KG1 (cell line): ENCODE results near the gene CD247.

ENCODE experiments used
- DNase-seq: peaks from one replicate; lab custom pipeline; 2025; lab: John Stamatoyannopoulos, UW

CD247 gene

GRCh38 chr1:167460836-167461235 lies 57.5 kb downstream of the CD247 start:
- DNase-seq = no peak

DNA sequence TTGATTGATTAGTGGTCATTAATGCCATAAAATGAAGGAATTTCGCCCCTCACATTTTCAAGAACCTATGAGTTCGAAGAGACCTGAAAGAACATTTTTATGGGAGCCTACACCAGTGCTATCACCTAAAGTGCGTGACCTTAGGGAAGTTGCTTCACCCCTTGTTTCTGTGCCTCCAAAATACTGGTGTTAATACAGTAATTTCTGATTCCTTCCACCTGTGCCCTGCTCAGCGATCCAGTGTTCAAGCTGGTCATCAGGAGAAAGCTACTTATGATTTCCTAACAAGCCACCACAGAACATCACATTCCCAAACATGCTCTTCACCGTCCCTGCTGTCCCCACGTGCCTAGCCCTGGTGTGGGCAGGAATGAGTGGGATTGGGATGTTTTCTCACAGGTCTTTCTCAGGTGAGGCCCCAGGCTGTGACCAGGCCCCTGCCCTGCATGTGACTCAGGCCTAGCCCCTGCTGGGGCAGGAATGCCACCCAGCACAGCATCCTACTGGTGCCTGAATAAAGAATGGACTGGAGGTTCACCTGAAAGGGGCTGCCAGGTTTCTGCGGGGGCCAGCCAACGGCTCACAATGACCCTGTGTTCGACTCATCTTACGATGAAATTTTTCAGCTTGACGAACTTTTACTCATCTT lies 60.3 kb downstream of the CD247 start:
- DNase-seq = no peak

GRCh38 chr1:167456926-167457325 lies 61.4 kb downstream of the CD247 start:
- no peak for DNase-seq

GRCh38 chr1:167456524-167456923 lies 61.8 kb downstream of the CD247 start:
- DNase-seq = no peak

- peak; percentile 25 for DNase-seq
Measured at GRCh38 chr1:167455786-167456446, 62.4 kb downstream of the CD247 start.

DNA sequence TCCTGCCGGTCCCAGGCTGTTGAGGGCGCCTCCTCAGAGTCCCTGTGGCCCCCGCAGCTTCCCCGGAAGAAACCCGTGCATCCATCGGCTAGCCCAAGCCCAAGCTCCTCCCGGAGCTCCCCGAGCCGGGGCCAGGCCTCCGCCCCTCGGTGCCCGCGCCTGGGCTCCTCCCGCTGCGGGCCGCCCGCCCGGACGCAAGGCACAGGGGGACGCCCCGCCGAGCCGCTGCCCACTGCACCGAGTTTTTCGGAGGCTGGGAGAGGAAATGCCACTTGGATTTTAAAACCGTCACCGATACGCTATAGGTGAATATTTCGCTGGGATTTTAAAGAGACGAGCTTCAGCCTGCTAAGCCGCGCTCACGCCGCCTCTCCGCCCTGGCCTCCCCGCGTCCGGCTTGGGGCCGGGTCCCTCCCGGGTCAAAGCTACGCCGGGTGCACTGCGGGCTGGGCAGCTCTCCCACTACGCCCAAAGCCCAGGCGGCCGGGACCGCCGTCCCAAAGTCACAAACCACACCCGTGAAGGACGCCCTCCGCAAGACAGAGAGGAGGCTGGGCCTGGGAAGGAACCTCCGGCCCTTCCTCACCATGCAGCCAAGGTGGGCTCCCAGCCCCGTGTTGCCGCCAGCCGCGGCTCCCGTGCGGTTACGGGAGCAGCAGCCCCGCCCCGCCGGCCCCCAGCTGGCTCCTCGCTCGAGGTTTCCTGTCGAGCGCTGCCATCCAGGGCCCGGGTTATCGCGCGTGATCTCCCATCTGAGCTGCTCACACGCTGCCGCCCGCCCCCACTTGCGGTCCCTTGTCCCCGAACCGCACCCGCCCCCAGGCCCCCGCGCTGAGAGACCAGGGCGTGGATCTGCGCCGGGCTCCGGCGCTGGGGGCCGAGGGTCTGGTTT lies 63.2 kb downstream of the CD247 start:
- DNase-seq = peak; percentile 66

DNA sequence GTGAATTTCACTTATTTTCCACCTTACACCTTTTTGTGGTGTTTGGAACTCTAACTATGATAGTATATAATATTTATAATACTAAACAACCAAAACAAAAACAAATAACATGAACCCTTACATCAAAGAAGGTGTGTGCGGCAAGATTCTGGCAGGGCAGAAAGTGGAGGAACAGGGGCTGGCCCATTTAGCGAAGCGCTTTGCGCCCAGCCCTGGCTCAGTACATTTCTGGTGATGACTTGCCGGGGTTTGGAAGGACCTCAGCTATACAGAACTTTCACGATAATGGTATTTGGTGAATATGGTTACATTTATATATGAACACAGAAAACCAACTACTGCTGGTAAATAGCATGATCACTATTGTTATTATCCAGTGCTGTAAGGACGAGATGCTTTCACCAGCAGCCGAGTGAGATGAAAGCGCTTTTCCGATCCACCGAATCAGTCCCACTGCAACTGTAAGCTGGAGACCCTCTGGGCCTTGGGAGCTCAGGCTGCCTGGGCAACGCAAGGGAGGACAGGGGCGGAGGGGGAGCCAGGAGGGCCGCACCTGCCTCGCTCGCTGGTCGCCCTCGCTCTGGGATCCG lies 63.9 kb downstream of the CD247 start:
- peak; percentile 8 for DNase-seq

DNA sequence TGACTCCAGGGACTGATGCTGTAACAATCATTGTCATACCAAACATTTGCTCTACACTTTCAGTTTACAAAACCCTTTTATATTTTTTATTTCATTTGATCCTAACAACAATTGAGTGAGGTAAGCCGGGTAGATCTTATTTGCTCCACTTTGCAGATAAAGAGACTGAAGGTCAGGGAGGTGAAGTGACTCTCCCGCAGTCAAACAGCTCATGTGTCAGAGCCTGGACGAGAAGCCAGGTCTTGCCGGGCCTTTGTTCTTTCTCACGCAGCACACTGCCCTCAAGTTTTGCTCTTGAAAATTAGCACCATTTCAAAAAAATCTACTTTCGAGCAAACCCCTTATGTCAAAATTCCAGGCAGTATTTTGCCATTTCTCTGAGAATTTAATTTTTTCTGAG lies 65.2 kb downstream of the CD247 start:
- DNase-seq = no peak

- DNase-seq = no peak
Measured at GRCh38 chr1:167452483-167452882, 65.8 kb downstream of the CD247 start.

GRCh38 chr1:167450843-167451242 lies 67.5 kb downstream of the CD247 start:
- DNase-seq = no peak

DNA sequence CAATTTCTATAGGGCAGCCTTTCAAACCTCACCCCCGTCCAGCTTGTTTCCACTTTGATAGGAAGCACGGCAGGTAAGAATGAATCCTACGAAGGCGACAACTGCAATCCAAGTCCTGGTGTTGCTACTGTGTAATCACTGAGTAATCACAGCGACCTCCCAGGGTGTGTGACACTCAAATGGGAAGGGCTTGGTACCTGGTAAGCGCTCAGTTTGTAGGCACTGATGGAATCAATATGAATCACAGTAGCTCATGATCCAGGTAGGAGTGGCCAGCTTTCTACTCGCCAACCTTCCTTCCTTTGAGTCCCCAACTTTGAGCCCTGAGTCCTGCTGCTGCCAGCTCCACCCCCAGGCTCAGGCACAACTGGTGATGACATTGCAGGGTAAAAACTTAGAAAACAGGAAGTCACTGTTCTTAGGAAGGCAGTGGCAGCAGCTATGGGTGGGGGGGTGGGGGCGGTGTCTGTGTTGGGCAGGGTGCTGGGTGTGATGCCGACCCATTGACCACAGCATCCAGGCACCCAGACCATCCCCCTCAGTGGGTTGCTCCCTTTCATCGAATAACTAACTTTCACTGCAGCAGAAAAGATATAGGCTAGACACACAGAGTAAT lies 70.7 kb downstream of the CD247 start:
- peak; percentile 47 for DNase-seq

GRCh38 chr1:167446966-167447365 lies 71.4 kb downstream of the CD247 start:
- DNase-seq = no peak

DNA sequence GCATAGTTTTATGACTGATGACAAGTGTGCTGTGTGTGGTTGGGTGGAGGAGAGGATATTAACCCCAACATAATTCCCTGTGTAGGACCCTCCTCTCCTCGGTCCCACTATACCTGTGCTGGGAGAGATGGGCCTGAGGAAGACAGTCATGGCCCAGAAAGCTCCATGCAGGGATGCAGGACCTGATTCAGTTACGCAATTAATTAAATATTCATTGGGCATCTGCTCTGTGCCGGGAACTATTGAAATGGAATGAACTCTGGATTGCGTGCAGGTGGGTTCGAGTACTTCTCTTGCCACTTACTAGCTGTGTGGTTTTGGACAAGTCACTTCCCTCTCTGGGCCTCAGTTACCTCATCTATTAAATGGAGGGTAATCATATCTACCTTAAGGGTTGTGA lies 74.6 kb downstream of the CD247 start:
- DNase-seq = no peak

DNA sequence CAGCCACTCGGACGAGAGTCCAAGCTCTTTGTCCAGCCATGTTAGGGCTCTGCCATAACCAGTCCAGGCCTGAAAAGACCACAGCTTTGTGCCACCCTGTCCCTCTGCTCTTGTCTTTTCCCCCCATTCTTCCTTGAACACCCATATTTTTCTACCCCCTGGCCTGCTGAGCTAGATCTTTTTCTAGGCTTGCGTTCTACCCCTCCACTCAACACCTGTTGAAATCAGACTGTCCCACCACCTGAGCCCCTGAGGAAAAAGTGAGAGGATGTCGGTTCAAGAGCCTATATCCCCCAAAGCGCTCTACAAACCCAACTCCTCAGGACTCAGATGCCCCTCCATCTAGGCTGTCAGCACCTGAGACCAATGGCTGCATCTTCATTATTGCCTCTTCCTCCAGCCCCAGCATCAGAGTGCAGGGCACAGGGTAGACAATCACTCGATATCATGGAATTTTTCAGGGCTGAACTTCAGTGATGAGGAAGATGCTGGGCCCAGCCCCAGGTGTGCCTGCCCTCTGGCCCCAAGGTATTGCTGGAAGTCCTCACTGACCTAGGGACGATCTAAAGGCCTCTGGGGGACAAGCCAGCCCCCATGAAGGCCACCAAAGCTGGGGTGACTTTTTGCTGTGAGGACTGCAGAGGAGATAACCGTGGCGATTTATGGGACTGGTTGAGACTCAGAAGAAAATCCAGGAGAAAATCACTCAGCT lies 75.3 kb downstream of the CD247 start:
- DNase-seq = no peak

- peak; percentile 61 for DNase-seq
Measured at GRCh38 chr1:167442142-167442848, 76.0 kb downstream of the CD247 start.

DNA sequence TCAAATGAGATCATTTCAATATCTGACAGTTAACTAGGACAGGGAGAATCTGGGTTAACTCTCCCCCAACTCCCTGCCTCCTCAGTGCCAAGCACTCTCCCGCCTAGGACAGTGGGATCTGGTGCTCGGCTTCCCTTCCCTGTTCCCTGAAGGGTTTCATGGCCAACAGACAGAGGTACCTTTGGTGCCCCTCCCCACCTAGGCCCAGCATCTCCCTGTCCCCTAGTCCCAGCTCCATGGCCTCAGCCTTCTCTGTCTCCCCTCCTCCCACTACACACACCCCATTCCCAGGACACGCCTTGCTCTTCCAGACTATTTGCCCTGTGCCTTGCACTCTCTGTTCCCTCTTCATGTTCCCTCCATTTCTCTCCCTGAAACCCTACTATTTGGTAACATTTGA lies 77.1 kb downstream of the CD247 start:
- DNase-seq = no peak

GRCh38 chr1:167440776-167441175 lies 77.6 kb downstream of the CD247 start:
- DNase-seq = no peak

DNA sequence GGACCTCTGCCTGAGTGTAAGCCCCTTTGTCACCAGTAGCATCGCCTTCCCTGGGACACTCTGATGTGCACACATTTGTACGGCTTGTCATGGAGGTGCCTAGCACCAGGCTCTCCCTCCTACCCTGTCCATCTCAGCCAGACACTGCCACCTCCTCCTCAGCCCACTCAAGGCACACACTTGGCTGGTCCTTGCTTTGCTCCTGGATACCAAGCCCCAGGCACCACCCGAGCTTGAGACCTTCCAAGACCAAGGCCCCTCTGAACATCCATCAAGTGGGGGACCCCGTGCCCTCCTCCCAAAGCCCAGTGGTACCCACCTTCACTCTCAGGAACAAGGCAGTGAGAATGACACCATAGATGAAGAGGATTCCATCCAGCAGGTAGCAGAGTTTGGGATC lies 78.0 kb downstream of the CD247 start:
- DNase-seq = no peak

GRCh38 chr1:167439301-167439988 lies 78.9 kb downstream of the CD247 start:
- DNase-seq = no peak
